Measurements from ENCODE around the gene AGAP5.
"Not testable (repeated sequence)": the region's sequence is repeated elsewhere in the genome, so short reads cannot be mapped to it uniquely, and the experiment has no call there.

Gene AGAP5

DNA sequence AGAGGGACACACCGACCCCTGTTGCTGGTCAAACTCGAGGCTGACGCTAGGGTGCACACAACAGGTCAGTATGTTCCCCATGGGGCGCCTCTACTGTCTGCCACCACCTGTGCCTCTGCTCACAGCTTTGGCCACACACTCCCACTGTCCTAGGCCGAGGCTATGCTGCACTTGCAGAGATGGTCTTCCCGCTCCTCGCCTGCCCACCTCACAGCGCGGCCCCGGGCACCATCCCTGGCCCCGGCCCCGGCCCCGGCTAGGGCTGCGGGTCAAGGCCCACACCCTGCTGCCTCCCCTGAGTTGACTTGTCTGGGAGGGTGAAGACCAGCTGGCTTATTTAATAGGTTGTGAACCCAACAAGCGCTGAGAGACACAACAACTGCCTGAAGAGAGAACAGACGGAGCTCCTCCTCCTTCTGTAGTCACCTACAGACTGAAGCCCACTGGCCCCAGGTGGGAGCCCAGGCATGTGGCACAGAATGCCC lies at the start of gene AGAP5:
TSS of gene AGAP5 (minus strand) at position 435 of the 485 bp plus-strand sequence. CDS start at position 81, 354 bp downstream.
- not testable (repeated sequence) for DNase-seq (ENCODE audit: low read depth in 2 of 2)

DNA sequence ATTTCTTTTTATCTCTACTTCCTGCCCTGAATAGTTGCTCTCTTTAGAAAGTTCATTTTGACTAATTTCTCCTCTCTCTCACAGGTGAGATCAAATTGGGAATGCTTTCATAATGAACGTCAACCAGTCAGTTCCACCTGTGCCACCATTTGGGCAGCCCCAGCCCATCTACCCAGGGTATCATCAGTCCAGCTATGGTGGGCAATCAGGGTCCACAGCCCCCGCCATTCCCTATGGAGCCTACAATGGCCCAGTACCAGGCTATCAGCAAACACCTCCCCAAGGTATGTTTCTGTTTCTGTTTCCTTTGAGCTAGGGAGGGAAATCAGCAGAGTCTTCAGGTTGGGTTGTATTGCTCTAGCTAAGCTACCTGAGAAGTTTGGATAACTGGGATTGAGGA lies 48.8 kb upstream of the AGAP5 start:
- DNase-seq (ENCODE audit: low read depth in 2 of 2): no peak

GRCh38 chr10:73744664-73744975 lies 46.7 kb upstream of the AGAP5 start:
- DNase-seq (ENCODE audit: low read depth in 2 of 2): peak in 1 of 2 donors; percentile 40

DNA sequence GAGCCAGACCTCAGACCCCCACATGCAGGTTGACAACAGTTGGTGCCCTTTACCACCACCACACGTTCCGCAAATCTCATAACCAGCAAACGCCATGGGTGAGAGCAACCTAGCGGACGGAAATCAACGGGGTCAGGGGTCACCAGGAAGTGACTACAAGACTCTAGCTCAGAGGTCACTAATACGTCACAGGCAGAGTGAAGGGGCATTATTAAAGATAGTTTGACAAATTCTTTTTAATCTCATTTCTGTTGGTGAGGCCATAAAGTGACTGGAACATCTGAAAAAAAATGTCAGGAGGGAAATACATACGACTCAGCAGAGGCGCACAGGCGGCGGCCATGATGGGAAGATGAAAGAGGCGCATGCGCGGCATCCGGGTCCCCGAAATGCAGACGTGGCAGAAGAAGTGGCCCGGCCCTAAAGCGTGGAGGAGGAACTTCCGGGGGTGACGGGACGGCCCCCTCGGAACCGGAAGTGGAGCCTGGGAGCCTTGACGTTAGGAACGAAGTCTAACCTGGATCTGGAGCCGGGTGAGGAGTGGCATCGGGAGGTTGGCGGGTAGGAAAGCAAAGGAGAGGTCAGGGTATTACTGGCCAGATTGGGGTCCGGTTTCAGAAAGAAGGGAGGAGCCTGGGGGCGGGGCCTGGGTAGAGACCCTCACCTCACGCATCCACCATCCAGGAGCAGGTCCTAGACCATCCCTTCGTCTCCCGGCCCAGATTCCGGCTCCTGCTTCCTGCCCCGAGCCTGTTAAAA lies 46.2 kb upstream of the AGAP5 start, which contains the start of gene SEC24C:
TSS of gene SEC24C (plus strand) at position 468 of the 759 bp plus-strand sequence. CDS start 2,461 bp downstream, outside the sequence.
- peak; percentile 86 to 87 for DNase-seq (ENCODE audit: low read depth in 2 of 2)

DNA sequence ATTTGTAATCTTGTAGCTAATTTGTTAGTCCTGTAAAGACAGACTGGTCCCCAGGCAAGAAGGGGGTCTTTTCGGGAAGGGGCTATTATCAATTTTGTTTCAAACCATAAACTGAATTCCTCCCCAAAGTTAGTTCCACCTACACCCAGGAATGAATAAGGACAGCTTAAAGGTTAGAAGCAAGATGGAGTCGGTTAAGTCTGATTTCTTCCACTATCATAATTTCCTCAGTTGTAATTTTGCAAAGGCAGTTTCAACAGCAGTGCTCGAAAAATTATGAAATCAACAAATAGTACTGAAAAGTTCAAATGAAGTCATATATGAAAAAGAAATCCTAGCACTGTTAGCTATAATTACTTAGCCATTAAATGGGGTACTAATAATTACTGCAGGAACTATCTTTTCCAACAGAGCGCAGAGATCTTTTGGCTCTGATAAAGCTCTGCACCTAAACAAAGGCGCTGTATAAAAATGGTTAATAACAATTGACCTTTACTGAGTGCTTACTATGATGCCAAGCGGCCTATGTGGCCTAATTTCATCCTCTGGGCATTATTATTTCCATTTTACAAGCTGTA lies 45.5 kb upstream of the AGAP5 start:
- DNase-seq (ENCODE audit: low read depth in 2 of 2): no peak

GRCh38 chr10:73742454-73742734 lies 44.5 kb upstream of the AGAP5 start:
- no peak for DNase-seq (ENCODE audit: low read depth in 2 of 2)

DNA sequence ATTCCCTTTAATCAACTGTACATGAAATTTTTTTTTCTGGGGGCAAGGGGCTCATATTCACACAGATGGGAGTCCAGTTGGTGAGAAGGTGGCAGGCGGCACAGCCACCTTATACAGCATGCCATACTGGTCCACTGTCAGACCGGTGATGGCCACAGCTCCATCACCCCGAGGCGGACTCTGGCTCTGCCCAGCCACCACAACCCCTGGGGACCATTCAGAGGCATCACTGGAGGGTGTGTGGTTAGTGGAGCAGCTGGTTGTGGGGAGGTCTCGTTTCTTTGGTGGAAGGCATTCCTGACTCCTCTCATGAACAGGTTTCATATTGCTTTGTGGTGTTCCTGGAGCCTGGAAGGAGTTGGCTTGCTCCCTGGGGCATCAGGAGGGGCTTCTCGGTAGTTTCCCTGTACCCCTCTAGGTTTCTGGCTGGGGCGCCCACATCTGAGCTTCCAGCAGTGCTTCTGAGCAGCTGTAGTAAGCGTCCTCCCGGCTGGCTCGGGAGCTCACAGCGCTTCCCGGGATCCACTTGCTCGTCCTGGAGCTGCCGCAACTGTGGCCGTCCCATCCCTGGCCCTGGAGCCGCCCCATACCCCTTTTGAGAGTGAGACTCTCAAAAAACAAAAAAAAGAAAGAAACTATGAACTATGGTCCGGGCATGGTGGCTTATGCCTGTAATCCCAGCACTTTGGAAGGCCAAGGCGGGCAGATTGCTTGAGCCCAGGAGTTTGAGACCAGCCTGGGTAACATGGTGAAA lies 42.8 kb upstream of the AGAP5 start:
- DNase-seq (ENCODE audit: low read depth in 2 of 2): not testable (repeated sequence)

- DNase-seq (ENCODE audit: low read depth in 2 of 2): no peak
Measured at GRCh38 chr10:73734796-73735305, 36.9 kb upstream of the AGAP5 start.

DNA sequence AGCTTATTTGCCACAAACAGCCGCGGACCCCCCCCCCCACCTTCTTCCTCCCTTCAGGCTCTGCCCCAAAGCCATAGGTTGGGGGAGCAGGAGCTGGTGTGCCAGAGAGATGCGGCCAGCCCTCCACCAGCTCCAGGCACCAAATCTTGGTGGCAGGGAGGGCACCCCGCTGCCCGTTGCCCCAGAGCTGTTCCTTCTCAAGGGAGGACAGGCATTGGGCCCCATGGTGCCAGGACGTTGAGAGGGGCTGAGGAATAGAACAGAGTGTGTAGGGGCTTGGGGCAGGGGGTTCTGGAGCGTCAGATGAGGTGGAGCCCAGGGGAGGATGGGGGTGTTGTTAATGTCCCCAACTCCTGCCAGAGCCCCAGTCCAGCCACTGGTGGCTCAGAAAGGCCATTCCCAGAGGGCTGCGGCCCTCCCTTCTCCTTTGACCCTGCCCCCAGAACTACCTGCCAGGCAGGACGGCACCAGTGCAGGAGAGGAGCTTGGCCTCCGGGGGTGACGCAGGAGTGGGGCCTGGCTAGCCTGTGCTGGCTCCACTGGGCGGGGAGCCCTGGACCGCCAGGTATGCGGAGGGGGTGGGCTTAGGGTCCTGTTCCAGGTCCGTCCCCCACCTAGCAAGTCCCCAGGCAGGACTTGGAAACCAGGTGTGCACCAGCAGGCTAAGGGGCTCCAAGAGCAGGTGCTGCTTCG lies 36.3 kb upstream of the AGAP5 start:
- no peak for DNase-seq (ENCODE audit: low read depth in 2 of 2)

GRCh38 chr10:73732931-73733623 lies 35.2 kb upstream of the AGAP5 start:
- no peak for DNase-seq (ENCODE audit: low read depth in 2 of 2)

- no peak for DNase-seq (ENCODE audit: low read depth in 2 of 2)
Measured at GRCh38 chr10:73732426-73732825, 34.5 kb upstream of the AGAP5 start.

- no peak for DNase-seq (ENCODE audit: low read depth in 2 of 2)
Measured at GRCh38 chr10:73731588-73732375, 33.9 kb upstream of the AGAP5 start.

- peak; percentile 69 to 84 for DNase-seq (ENCODE audit: low read depth in 2 of 2)
Measured at GRCh38 chr10:73730153-73730906, 32.4 kb upstream of the AGAP5 start.

DNA sequence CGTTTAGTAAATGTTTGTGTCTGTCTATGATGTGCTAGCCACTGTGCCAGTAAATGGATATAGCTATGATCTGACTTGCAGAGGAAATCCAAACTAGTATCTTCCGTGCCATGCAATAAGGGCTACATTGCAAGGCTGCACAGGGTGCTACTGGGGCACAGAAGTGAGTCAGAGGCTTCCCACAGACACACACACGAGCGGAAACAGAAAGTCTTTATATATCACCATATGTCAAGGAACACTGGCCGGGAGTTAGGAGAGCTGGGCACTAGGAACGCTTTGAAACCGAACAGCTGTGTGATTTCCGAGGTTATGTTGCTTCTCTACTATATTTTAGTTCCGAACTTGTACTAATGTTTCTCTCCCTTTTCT lies 31.9 kb upstream of the AGAP5 start:
- DNase-seq (ENCODE audit: low read depth in 2 of 2): not testable (repeated sequence)

GRCh38 chr10:73723516-73723915 lies 25.6 kb upstream of the AGAP5 start:
- DNase-seq (ENCODE audit: low read depth in 2 of 2): no peak

DNA sequence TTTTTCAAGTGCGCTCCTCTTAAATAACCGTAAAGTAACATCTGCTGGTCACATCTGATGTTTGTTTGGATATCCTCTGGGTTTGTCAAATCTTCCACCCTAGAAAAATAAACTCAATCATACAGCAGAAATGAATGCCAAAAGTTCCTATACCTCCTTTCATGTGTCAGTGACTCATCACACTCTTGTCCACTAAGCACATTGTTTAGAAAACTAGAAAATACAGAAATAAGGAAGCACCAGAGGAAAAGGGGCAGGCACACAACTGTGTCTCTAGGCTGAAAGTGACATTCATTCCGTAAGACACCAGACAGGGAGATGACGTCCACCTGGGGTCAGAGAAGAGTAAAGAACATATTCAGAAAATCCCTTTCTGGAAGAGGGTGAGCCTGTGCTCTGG lies 22.7 kb upstream of the AGAP5 start:
- not testable (repeated sequence) for DNase-seq (ENCODE audit: low read depth in 2 of 2)

GRCh38 chr10:73717556-73717955 lies 19.6 kb upstream of the AGAP5 start:
- no peak for DNase-seq (ENCODE audit: low read depth in 2 of 2)

DNA sequence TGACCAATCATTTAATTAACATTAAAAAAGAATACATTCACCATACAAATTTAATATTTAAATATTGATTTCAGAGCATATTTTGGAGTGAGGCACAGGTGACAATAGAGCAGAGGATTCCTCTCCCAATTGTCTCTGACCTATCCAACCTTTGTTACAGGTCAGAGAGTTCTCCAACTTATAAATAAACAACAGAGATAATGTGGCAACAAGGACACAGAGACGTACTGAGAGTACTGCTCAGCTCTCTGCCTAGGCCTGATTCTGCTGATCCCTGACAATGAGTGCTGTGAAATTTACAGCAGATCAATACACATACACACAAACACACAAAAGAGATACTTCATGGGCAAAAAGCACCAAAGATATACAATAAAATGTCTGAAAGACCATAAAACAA lies 18.3 kb upstream of the AGAP5 start:
- no peak for DNase-seq (ENCODE audit: low read depth in 2 of 2)

GRCh38 chr10:73715179-73716156 lies 17.6 kb upstream of the AGAP5 start:
- DNase-seq (ENCODE audit: low read depth in 2 of 2): not testable (repeated sequence)

All from stimulated activated CD4-positive, alpha-beta T cell treated with anti-CD3 and anti-CD28 coated beads, Interleukin-1b, Interleukin-23, amount 100 ng/mL, for 1 hour (primary cell).